Measurements from ENCODE around the gene EDARADD.

DNA sequence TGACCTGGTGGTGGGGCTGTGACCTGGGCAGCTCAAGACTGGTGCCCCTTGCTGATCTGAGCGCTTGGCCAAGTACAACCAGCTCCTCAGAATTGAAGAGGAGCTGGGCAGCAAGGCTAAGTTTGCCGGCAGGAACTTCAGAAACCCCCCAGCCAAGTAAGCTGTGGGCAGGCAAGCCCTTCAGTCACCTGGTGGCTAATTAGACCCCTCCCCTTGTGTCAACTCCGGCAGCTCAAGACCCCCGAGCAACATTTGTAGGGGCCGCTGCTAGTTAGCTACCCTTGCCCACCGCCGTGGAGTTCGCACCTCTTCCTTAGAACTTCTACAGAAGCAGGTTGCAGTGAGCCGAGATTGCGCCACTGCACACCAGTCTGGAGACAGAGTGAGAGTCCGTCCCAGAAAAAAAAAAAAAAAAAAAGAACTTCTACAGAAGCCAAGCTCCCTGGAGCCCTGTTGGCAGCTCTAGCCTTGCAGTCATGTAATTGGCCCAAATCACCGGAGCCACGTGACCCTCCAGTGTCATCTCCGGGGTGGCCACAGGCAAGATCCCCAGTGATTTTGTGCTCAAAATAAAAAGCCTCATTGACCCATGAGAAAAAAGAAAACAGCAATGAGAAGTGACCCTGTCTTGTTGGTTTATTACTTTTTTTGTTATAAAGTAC is 90.4 kb downstream of the EDARADD start:
- TF ChIP-seq, protein P1, sequence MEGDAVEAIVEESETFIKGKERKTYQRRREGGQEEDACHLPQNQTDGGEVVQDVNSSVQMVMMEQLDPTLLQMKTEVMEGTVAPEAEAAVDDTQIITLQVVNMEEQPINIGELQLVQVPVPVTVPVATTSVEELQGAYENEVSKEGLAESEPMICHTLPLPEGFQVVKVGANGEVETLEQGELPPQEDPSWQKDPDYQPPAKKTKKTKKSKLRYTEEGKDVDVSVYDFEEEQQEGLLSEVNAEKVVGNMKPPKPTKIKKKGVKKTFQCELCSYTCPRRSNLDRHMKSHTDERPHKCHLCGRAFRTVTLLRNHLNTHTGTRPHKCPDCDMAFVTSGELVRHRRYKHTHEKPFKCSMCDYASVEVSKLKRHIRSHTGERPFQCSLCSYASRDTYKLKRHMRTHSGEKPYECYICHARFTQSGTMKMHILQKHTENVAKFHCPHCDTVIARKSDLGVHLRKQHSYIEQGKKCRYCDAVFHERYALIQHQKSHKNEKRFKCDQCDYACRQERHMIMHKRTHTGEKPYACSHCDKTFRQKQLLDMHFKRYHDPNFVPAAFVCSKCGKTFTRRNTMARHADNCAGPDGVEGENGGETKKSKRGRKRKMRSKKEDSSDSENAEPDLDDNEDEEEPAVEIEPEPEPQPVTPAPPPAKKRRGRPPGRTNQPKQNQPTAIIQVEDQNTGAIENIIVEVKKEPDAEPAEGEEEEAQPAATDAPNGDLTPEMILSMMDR (IDR thresholded peaks at IDR 0.05) = no peak
- no peak for TF ChIP-seq POLR2A (IDR thresholded peaks at IDR 0.05)
- no peak for TF ChIP-seq EP300 (IDR thresholded peaks at IDR 0.05)
